ENCODE data around the gene C1GALT1. TPM values are rescaled to one million over a fixed set of nuclear protein-coding genes. Genes with fewer than 3 reads are reported as not detected.

Gene C1GALT1
- polyA plus RNA-seq, 1 donor (not counting 4 experiments of a cell fraction or from before 2014, with no cell fraction given), result 44.3 TPM

DNA sequence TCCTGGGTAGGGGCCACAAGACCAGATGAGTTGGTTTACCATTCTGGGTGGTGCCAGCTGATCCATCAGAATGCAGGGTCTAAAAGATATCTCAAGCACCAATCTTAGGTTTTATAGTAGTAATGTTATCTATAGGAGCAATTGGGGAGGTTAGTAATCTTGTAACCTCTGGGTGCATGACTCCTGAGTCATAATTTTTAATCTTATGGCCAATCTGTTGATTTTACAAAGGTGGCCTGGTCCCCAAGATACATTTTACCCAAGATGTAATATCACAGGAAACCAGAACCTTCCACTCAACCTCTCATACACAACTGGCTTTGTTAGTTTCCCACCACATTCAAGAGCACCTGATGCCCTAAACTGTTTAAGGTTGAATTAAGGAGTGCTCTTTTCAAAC, 79.5 kb downstream of the C1GALT1 start:
- no peak overlapping the region for H3K9ac ChIP-seq (ENCODE audit: control insufficient read depth, extremely low read depth, insufficient read depth, low read length)
- no peaks in the 10 kb centered on the region for H3K27me3 ChIP-seq (ENCODE audit: control insufficient read depth, extremely low read depth, insufficient read depth, low read length)
- DNase-seq (ENCODE audit: low read depth, low spot score), result no peak
- dilution Hi-C loops (cut with MboI; ENCODE audit: extremely low pct_ligation_motif_present, low sequenced_read_pairs), result no loop called here
- no peak overlapping the region for H3K4me3 ChIP-seq (ENCODE audit: control insufficient read depth in 2 of 3, extremely low read depth in 1 of 3, insufficient read depth in 2 of 3, low read depth in 1 of 3, low read length in 3 of 3)
- H3K79me2 ChIP-seq (ENCODE audit: control insufficient read depth, insufficient read depth, low read length), result no peaks in the 10 kb centered on the region
- no peak overlapping the region for H3K27ac ChIP-seq (ENCODE audit: control insufficient read depth, insufficient read depth, low read length)
- H3K9me3 ChIP-seq (ENCODE audit: control insufficient read depth, low read depth, low read length), result no peaks in the 10 kb centered on the region
- FAIRE-seq, result no peak
- H3K9me1 ChIP-seq (ENCODE audit: control insufficient read depth, extremely low read depth, insufficient read depth, low read length), result no peaks in the 10 kb centered on the region
- no peak overlapping the region for H2AFZ ChIP-seq (ENCODE audit: control insufficient read depth, low read length)
- TF ChIP-seq, protein P1, sequence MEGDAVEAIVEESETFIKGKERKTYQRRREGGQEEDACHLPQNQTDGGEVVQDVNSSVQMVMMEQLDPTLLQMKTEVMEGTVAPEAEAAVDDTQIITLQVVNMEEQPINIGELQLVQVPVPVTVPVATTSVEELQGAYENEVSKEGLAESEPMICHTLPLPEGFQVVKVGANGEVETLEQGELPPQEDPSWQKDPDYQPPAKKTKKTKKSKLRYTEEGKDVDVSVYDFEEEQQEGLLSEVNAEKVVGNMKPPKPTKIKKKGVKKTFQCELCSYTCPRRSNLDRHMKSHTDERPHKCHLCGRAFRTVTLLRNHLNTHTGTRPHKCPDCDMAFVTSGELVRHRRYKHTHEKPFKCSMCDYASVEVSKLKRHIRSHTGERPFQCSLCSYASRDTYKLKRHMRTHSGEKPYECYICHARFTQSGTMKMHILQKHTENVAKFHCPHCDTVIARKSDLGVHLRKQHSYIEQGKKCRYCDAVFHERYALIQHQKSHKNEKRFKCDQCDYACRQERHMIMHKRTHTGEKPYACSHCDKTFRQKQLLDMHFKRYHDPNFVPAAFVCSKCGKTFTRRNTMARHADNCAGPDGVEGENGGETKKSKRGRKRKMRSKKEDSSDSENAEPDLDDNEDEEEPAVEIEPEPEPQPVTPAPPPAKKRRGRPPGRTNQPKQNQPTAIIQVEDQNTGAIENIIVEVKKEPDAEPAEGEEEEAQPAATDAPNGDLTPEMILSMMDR (optimal IDR thresholded peaks at IDR 0.05 in 1 of 3, IDR thresholded peaks at IDR 0.05 in 1 of 3, conservative IDR thresholded peaks at IDR 0.05 in 1 of 3; ENCODE audit: extremely low read depth in 1 of 3, insufficient read depth in 2 of 3, low read length in 3 of 3), result no peak
- TF ChIP-seq EZH2 (IDR thresholded peaks at IDR 0.05; ENCODE audit: low read length), result no peak
- H4K20me1 ChIP-seq (ENCODE audit: control insufficient read depth, extremely low read depth, insufficient read depth, low read length), result no peaks in the 10 kb centered on the region
- H3K4me1 ChIP-seq (ENCODE audit: control insufficient read depth, extremely low read depth, insufficient read depth, low read length), result no peaks in the 10 kb centered on the region
- no peak overlapping the region for H3K4me2 ChIP-seq (ENCODE audit: control insufficient read depth, extremely low read depth, insufficient read depth, low read depth, low read length)
- H3K36me3 ChIP-seq (ENCODE audit: control insufficient read depth in 2 of 2, extremely low read depth in 1 of 2, insufficient read depth in 2 of 2, low read length in 2 of 2), result no peaks in the 10 kb centered on the region

GRCh38 chr7:7263297-7264230, 81.2 kb downstream of the C1GALT1 start:
- H3K27me3 ChIP-seq (ENCODE audit: control insufficient read depth, extremely low read depth, insufficient read depth, low read length), result no peaks in the 10 kb centered on the region
- no peak overlapping the region for H3K9ac ChIP-seq (ENCODE audit: control insufficient read depth, extremely low read depth, insufficient read depth, low read length)
- dilution Hi-C loops (cut with MboI; ENCODE audit: extremely low pct_ligation_motif_present, low sequenced_read_pairs), result no loop called here
- no peaks in the 10 kb centered on the region for H3K79me2 ChIP-seq (ENCODE audit: control insufficient read depth, insufficient read depth, low read length)
- DNase-seq (ENCODE audit: low read depth, low spot score) (no peak), FAIRE-seq (no peak)
- H2AFZ ChIP-seq (ENCODE audit: control insufficient read depth, low read length), result no peak overlapping the region
- no peak overlapping the region for H3K4me2 ChIP-seq (ENCODE audit: control insufficient read depth, extremely low read depth, insufficient read depth, low read depth, low read length)
- no peak for TF ChIP-seq EZH2 (IDR thresholded peaks at IDR 0.05; ENCODE audit: low read length)
- TF ChIP-seq, protein P1 (optimal IDR thresholded peaks at IDR 0.05 in 1 of 3, IDR thresholded peaks at IDR 0.05 in 1 of 3, conservative IDR thresholded peaks at IDR 0.05 in 1 of 3; ENCODE audit: extremely low read depth in 1 of 3, insufficient read depth in 2 of 3, low read length in 3 of 3), result no peak
- no peaks in the 10 kb centered on the region for H4K20me1 ChIP-seq (ENCODE audit: control insufficient read depth, extremely low read depth, insufficient read depth, low read length)
- no peaks in the 10 kb centered on the region for H3K9me1 ChIP-seq (ENCODE audit: control insufficient read depth, extremely low read depth, insufficient read depth, low read length)
- H3K36me3 ChIP-seq (ENCODE audit: control insufficient read depth in 2 of 2, extremely low read depth in 1 of 2, insufficient read depth in 2 of 2, low read length in 2 of 2), result no peaks in the 10 kb centered on the region
- H3K9me3 ChIP-seq (ENCODE audit: control insufficient read depth, low read depth, low read length), result no peaks in the 10 kb centered on the region
- no peak overlapping the region for H3K27ac ChIP-seq (ENCODE audit: control insufficient read depth, insufficient read depth, low read length)
- H3K4me1 ChIP-seq (ENCODE audit: control insufficient read depth, extremely low read depth, insufficient read depth, low read length), result no peaks in the 10 kb centered on the region
- H3K4me3 ChIP-seq (ENCODE audit: control insufficient read depth in 2 of 3, extremely low read depth in 1 of 3, insufficient read depth in 2 of 3, low read depth in 1 of 3, low read length in 3 of 3), result no peak overlapping the region

Data from keratinocyte (primary cell).